ENCODE results near the gene REX1BD.

DNA sequence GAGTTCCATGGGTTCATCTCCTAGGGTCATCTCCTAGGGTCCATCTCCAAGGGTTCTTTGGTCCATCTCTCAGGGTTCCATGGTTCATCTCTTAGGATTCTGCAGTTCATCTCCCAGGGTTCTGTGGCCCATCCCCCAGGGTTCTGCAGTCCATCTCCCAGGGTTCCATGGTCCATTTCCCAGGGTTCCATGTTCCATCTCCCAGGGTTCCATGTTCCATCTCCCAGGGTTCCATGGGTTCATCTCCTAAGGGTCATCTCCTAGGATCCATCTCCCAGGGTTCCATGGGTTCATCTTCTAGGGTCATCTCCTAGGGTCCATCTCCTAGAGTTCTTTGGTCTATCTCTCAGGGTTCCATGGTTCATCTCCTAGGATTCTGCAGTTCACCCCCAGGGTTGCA lies 29.0 kb downstream of the REX1BD start:
- TF ChIP-seq CTCF (IDR thresholded peaks at IDR 0.05; ENCODE audit: low read depth, low read length, poor library complexity, severe bottlenecking) = no peak
- TF ChIP-seq EZH2phosphoT487 (IDR thresholded peaks at IDR 0.05; ENCODE audit: borderline replicate concordance, low read length) = no peak
